Body of pancreas (tissue), 4 donors: ENCODE measurements around the gene TP53TG5. TPM values are rescaled to one million over a fixed set of nuclear protein-coding genes. Genes with fewer than 3 reads are reported as not detected.

Source experiments
- ATAC-seq: fragments of 150-250 bp; one replicate; pipeline ENCODE4 v1.9.1; 2016
- DNase-seq, 4 donors: peaks; one replicate each; pipeline ENCODE4 v3.0.0-alpha.2; 2019
- H3K27ac ChIP-seq, 4 donors: fragments of 200-600 bp; sonication (generic); 1 replicate in 3 of 4; 2 replicates in 1 of 4; pipeline versions ENCODE4 v1.5.1 to v1.6.1; 2016 to 2019; ENCODE audit warnings: mild to moderate bottlenecking in 1 of 4, mixed read lengths in 1 of 4, moderate library complexity in 1 of 4
- H3K27me3 ChIP-seq, 2 donors: fragments of 200-600 bp; sonication (generic); one replicate each; pipeline ENCODE4 v1.6.0; 2016; ENCODE audit warnings: mild to moderate bottlenecking in 1 of 2
- H3K36me3 ChIP-seq, 2 donors: fragments of 200-600 bp; sonication (generic); replicated peaks in 1 of 2; 2 replicates each; pipeline ENCODE4 v1.5.1; 2016; ENCODE audit warnings: low read depth in 2 of 2; ENCODE audit not compliant: insufficient read depth in 1 of 2
- H3K4me1 ChIP-seq: fragments of 200-600 bp; sonication (generic); one replicate; pipeline ENCODE4 v1.6.0; 2016
- H3K4me3 ChIP-seq, 2 donors: fragments of 200-600 bp; sonication (generic); 1 replicate in 1 of 2; 2 replicates in 1 of 2; pipeline ENCODE4 v1.5.1; 2016 to 2019
- H3K9me3 ChIP-seq, 3 donors: fragments of 200-600 bp; sonication (generic); 1 replicate in 2 of 3; 2 replicates in 1 of 3; pipeline ENCODE4 v1.5.1; 2016
- POLR2A ChIP-seq, 3 donors: fragments of 450-650 bp; IDR thresholded peaks; one replicate each; pipeline ENCODE4 v1.6.1; 2016; ENCODE audit warnings: antibody characterized with exemption in 3 of 3, mild to moderate bottlenecking in 2 of 3
- WGBS, 2 donors: methylation state at CpG; one replicate each; pipeline ENCODE4 v1.1.5; 2017; 5-methylcytosine and 5-hydroxymethylcytosine counted together
- intact Hi-C: fragments of 100-400 bp; cut with DNase I; formaldehyde crosslinking; loops from one replicate; pipeline ENCODE4 v1.15.1; 2023
- microRNA-seq, 2 donors: library from miRNA; unstranded; fragments of <30 nt; microRNA quantifications; one replicate each; pipeline ENCODE4, GENCODE V29; 2016; ENCODE audit warnings: borderline number of aligned reads in 2 of 2, borderline replicate concordance in 2 of 2
- small RNA-seq: library from RNA; depleted of rRNA; stranded (forward); fragments of <200 nt; gene quantifications from one replicate; pipeline ENCODE3, GENCODE V24; 2016
- total RNA-seq, 2 donors: library from RNA; depleted of rRNA; stranded (reverse); fragments of >200 nt; gene quantifications; one replicate each; pipeline ENCODE4 v1.1.0, GENCODE V29; 2016
- TF ChIP-seq, protein P1 (sequence below), 7 experiments: fragments of 450-650 bp in 4 of 7; fragments of 200-600 bp in 3 of 7; sonication (generic) in 3 of 7; IDR thresholded peaks; one replicate each; pipeline ENCODE4 v1.5.1; 2016 to 2019; ENCODE audit warnings: antibody characterized with exemption in 7 of 7

TP53TG5 gene
- total RNA-seq, 2 donors from 2014 or later, result not detected

GRCh38 chr20:45322952-45323383, 55.2 kb downstream of the TP53TG5 start:
- peak; percentile 70 to 88 (median 76) for DNase-seq
- Histone ChIP-seq H3K4me1 (peaks cover 43% of the 10 kb centered on the region), H3K4me3 (no peak overlapping the region), H3K9me3 (no peaks in the 10 kb centered on the region), H3K27ac (peak overlapping the region in 3 of 4 donors; percentile 57 to 74 (median 67)), H3K27me3 (no peaks in the 10 kb centered on the region), H3K36me3 (peaks cover 0 to 16% of the 10 kb centered on the region in 2 donors)
- intact Hi-C loops, result no loop called here
- TF ChIP-seq, protein P1, sequence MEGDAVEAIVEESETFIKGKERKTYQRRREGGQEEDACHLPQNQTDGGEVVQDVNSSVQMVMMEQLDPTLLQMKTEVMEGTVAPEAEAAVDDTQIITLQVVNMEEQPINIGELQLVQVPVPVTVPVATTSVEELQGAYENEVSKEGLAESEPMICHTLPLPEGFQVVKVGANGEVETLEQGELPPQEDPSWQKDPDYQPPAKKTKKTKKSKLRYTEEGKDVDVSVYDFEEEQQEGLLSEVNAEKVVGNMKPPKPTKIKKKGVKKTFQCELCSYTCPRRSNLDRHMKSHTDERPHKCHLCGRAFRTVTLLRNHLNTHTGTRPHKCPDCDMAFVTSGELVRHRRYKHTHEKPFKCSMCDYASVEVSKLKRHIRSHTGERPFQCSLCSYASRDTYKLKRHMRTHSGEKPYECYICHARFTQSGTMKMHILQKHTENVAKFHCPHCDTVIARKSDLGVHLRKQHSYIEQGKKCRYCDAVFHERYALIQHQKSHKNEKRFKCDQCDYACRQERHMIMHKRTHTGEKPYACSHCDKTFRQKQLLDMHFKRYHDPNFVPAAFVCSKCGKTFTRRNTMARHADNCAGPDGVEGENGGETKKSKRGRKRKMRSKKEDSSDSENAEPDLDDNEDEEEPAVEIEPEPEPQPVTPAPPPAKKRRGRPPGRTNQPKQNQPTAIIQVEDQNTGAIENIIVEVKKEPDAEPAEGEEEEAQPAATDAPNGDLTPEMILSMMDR (IDR thresholded peaks at IDR 0.05), result peak; percentile 24 to 81 (median 67)
- no peak for TF ChIP-seq POLR2A (IDR thresholded peaks at IDR 0.05)
- WGBS, 2 donors, result 27 to 32% methylated on average over 7 of the region's 7 CpGs
- ATAC-seq, result peak; percentile 51

Small RNA genes lying within 50 kb of the gene (microRNA-seq; reads per million reads assigned to microRNA genes)
- 0 reads per million in 2 donors for gene MIR6812

Small RNA genes lying within 50 kb of the gene (small RNA-seq; reads per million reads assigned to genes)
- gene MIR6812, result not detected

Other genes with a start within 250 kb of the TP53TG5 start
- not detected for gene PI3, start 203.4 kb downstream of the TP53TG5 start, total RNA-seq
- not detected for gene SEMG1, start 171.3 kb downstream of the TP53TG5 start, total RNA-seq
- gene SEMG2, start 157.0 kb downstream of the TP53TG5 start, total RNA-seq, result not detected
- gene SLPI, start 123.8 kb downstream of the TP53TG5 start, total RNA-seq, result 10 to 100 TPM; 14.5 to 34.0 TPM
- 100 to 1,000 TPM; 306 to 837 TPM for gene RBPJL, start 71.5 kb downstream of the TP53TG5 start, total RNA-seq
- gene MATN4, start 70.0 kb downstream of the TP53TG5 start, total RNA-seq, result 1 to 10 TPM; 4.9 to 5.3 TPM
- 10 to 100 TPM; 62.0 to 97.6 TPM for gene SDC4, start 29.9 kb downstream of the TP53TG5 start, total RNA-seq
- 10 to 100 TPM; 14.2 to 15.3 TPM for gene SYS1, start 15.2 kb downstream of the TP53TG5 start, total RNA-seq
- 10 to 100 TPM; 10.5 to 20.5 TPM for gene DBNDD2, start 30.0 kb upstream of the TP53TG5 start, total RNA-seq
- gene PIGT, start 37.8 kb upstream of the TP53TG5 start, total RNA-seq, result 10 to 100 TPM; 38.6 to 50.3 TPM
- gene WFDC2, start 91.4 kb upstream of the TP53TG5 start, total RNA-seq, result 10 to 100 TPM in 1 of 2 donors, 1 to 10 TPM in 1; 3.0 to 11.9 TPM
- not detected for gene SPINT3, start 137.3 kb upstream of the TP53TG5 start, total RNA-seq
- gene WFDC6, start 161.2 kb upstream of the TP53TG5 start, total RNA-seq, result not detected
- not detected for gene EPPIN, start 169.1 kb upstream of the TP53TG5 start, total RNA-seq
- not detected for gene WFDC8, start 201.0 kb upstream of the TP53TG5 start, total RNA-seq